Measurements from ENCODE around the gene PARD3. TPM values are rescaled to one million over a fixed set of nuclear protein-coding genes. Genes with fewer than 3 reads are reported as not detected.

PARD3 gene
- total RNA-seq, 4 donors from 2014 or later, result 150 to 172 (median 165) TPM

GRCh38 chr10:34504534-34504933 lies 310.6 kb downstream of the PARD3 start:
- WGBS, 2 donors, result 50 to 53% methylated on average over 3 of the region's 3 CpGs
- no peak overlapping the region for H3K4me3 ChIP-seq (ENCODE audit: low read depth, poor library complexity, severe bottlenecking)
- no peak for DNase-seq (ENCODE audit: low spot score in 2 of 2)
- TF ChIP-seq POLR2A (IDR thresholded peaks at IDR 0.05) (no peak), CTCF (IDR thresholded peaks at IDR 0.05) (no peak)
- intact Hi-C loops (cut with DNase I; ENCODE audit: low total_unique reads), result no loop called here

DNA sequence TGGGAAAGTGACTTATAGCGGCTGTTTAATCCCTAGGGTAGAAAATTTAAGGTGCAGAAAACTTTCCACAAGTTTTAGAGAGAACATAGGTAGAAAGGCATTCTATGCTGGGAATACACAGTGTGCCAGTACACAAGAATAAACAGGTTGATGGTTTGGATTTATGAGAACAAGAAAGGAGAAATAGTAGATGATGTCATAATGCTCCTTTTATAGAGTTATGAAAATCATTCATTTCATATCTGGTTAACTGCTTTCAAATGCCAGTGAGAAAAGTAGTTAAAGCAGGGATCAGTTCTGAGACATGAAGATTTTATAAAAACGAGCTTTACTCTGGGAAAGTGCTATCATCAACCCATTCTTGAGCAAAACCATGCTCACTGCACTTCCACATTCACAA lies 311.4 kb downstream of the PARD3 start:
- TF ChIP-seq POLR2A (IDR thresholded peaks at IDR 0.05) (no peak), CTCF (IDR thresholded peaks at IDR 0.05) (no peak)
- no peak overlapping the region for H3K4me3 ChIP-seq (ENCODE audit: low read depth, poor library complexity, severe bottlenecking)
- no peak for DNase-seq (ENCODE audit: low spot score in 2 of 2)
- intact Hi-C loops (cut with DNase I; ENCODE audit: low total_unique reads), result no loop called here
- 84 to 86% methylated on average over 2 of the region's 2 CpGs for WGBS, 2 donors

DNA sequence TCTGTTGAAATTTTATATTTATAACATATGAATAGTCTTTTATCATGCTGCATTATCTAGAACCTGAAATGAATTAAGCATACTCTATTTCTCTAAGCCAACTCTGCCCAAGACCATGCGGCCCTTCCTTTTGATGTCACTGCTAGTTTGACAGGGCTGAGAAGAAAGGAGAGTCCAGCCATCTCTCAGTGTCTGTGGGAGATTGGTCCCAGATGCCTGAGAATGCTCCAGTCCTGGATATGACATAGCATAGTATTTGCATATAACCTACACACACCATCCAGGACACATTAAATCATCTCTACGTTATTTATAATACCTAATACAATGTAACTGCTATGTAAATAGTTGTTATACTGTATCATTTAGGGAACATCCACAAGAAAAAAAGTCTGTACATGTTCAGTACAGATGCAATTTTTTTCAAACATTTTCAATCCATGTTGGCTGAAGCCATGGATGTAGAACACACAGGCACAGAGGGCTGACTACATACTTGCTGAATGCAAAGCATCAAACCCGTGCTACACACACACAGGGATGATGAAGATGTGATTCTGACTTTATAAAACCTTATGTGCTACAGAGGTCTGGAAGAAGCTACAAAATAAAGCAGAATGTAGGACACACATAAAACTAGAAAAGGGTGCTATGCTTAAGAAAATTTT lies 315.4 kb downstream of the PARD3 start:
- intact Hi-C loops (cut with DNase I; ENCODE audit: low total_unique reads), result no loop called here
- no peak for DNase-seq (ENCODE audit: low spot score in 2 of 2)
- TF ChIP-seq CTCF (IDR thresholded peaks at IDR 0.05) (no peak), POLR2A (IDR thresholded peaks at IDR 0.05) (no peak)
- 81 to 86% methylated on average over 3 of the region's 3 CpGs for WGBS, 2 donors
- H3K4me3 ChIP-seq (ENCODE audit: low read depth, poor library complexity, severe bottlenecking), result no peak overlapping the region

DNA sequence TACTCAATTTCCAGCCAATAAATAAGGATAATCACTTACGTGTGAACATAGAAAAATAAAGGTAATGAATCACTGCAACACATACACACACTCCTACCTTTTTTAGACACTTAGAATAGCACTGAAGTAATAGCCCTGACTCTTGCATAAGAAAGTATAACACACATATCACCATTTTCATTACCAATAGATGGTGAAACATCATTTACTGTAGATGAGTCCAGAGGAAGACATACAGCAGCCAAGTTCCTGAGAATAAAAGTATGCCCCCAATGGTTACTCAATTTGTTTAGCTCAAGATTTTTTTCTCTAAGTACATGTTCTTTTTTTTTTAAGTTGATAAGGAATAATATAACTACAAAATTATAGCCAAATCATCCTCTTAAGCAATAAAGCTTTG lies 316.3 kb downstream of the PARD3 start:
- H3K4me3 ChIP-seq (ENCODE audit: low read depth, poor library complexity, severe bottlenecking), result no peak overlapping the region
- intact Hi-C loops (cut with DNase I; ENCODE audit: low total_unique reads), result no loop called here
- DNase-seq (ENCODE audit: low spot score in 2 of 2), result no peak
- TF ChIP-seq POLR2A (IDR thresholded peaks at IDR 0.05) (no peak), CTCF (IDR thresholded peaks at IDR 0.05) (no peak)
- 95 to 96% methylated on average over 1 of the region's 1 CpG for WGBS, 2 donors

DNA sequence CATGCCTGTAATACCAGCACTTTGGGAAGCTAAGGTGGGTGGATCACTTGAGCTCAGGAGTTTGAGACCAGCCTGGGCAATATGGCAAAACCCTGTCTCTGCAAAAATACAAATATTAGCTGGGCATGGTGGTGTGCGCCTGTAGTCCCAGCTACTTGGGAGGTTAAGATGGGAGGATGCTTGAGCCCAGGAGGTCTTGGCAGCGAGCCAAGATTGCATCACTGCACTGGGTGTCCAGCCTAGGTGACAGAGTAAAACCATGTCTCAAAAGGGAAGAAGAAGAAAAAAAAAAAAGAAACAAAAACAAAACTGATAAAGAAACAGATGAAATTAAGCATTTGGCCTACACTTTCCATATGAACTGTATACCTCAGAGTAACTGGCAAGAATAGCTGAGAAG lies 319.2 kb downstream of the PARD3 start:
- WGBS, 2 donors, result 63 to 64% methylated on average over 2 of the region's 2 CpGs
- intact Hi-C loops (cut with DNase I; ENCODE audit: low total_unique reads), result no loop called here
- no peak for DNase-seq (ENCODE audit: low spot score in 2 of 2)
- no peak overlapping the region for H3K4me3 ChIP-seq (ENCODE audit: low read depth, poor library complexity, severe bottlenecking)
- no peak for TF ChIP-seq CTCF (IDR thresholded peaks at IDR 0.05)
- TF ChIP-seq POLR2A (IDR thresholded peaks at IDR 0.05), result no peak

- no peak for TF ChIP-seq POLR2A (IDR thresholded peaks at IDR 0.05)
- TF ChIP-seq CTCF (IDR thresholded peaks at IDR 0.05), result no peak
- no peak overlapping the region for H3K4me3 ChIP-seq (ENCODE audit: low read depth, poor library complexity, severe bottlenecking)
- 96 to 97% methylated on average over 5 of the region's 5 CpGs for WGBS, 2 donors
- intact Hi-C loops (cut with DNase I; ENCODE audit: low total_unique reads), result no loop called here
- no peak for DNase-seq (ENCODE audit: low spot score in 2 of 2)
These were observed 321.1 kb downstream of the PARD3 start for GRCh38 chr10:34494012-34494411.
